LNCAP (cell line): ENCODE data around the gene CLSTN2.

ENCODE experiments used
- TF ChIP-seq, protein P1 (sequence below): fragments of 450-650 bp; IDR thresholded peaks from 2 replicates; pipeline ENCODE4 v1.5.1; 2017; ENCODE audit warnings: mild to moderate bottlenecking

CLSTN2 gene

DNA sequence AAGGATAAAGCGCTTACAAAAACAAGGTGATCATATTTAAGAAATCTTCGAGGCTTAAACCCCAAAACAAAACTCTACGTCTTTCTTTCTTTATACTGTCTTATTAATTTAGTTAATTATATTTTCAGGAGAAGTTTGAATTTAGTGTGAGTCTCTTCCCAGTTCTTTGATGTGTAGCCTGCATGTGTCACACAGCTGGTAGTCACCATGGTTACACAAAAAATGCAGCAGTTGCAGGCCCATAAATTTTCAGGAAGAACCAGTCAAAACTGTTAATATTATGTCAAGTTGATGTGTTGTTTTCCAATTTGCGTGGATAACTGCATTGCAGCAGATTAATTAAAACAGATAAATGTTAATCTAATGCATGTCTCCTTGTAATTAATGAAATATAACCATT, 10.4 kb downstream of the CLSTN2 start:
- TF ChIP-seq, protein P1, sequence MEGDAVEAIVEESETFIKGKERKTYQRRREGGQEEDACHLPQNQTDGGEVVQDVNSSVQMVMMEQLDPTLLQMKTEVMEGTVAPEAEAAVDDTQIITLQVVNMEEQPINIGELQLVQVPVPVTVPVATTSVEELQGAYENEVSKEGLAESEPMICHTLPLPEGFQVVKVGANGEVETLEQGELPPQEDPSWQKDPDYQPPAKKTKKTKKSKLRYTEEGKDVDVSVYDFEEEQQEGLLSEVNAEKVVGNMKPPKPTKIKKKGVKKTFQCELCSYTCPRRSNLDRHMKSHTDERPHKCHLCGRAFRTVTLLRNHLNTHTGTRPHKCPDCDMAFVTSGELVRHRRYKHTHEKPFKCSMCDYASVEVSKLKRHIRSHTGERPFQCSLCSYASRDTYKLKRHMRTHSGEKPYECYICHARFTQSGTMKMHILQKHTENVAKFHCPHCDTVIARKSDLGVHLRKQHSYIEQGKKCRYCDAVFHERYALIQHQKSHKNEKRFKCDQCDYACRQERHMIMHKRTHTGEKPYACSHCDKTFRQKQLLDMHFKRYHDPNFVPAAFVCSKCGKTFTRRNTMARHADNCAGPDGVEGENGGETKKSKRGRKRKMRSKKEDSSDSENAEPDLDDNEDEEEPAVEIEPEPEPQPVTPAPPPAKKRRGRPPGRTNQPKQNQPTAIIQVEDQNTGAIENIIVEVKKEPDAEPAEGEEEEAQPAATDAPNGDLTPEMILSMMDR: no peak

DNA sequence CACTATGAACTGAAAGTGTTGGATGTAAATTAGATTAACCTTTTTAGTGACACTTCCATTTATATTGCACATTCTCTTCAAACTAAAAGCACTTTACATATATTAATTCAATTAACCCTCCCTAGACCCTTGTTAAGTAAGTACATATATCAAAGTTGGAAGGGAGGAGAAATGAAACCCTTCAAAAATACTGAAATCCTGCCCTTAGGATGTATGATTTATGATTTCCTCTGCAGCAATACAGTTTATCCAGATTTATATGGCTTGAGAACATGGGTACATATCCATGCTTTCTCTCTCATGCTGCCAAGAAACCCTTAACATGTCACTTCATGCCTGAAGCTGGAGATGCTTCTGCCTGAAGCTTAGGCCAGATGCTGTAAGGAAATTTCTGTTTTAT, 11.0 kb downstream of the CLSTN2 start:
- TF ChIP-seq, protein P1: no peak

DNA sequence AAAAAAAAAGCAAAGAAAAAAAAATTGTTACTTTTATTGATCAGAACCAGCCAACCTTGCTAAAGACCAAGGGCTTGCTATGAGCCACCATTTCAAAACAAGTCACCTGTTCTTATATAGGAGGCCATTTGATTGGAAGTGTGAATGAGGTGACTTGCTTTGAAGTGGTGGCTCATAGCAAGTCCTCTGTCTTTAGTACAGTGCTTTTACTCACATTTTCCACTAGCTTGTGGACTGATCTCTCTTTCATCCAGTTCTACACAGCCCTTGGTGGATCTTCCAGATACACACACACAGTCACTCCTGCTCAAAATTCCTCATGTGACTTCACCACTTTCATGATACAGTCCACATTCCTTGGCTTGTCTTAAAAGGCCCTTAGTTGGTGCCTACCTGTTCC, 13.5 kb downstream of the CLSTN2 start:
- TF ChIP-seq, protein P1: no peak

DNA sequence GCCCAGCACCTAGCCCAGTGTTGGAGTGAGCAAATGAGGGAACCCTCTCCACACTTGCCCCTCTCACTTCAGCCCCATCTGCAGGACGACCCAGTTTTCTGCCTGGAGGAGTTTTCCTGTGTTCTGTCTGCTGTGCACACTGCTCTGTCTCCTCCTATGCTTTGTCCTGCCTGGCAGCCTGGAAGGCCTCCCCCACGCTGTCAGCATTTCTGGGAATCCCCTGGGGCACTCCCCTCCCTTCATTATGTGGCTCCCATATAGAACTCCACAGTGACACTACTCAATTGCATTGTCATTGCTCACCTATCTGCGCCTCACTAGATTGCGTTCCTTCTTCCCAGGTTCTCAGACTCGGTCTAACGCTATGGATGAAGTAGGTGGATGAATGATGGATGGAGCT, 13.9 kb downstream of the CLSTN2 start:
- TF ChIP-seq, protein P1: no peak

DNA sequence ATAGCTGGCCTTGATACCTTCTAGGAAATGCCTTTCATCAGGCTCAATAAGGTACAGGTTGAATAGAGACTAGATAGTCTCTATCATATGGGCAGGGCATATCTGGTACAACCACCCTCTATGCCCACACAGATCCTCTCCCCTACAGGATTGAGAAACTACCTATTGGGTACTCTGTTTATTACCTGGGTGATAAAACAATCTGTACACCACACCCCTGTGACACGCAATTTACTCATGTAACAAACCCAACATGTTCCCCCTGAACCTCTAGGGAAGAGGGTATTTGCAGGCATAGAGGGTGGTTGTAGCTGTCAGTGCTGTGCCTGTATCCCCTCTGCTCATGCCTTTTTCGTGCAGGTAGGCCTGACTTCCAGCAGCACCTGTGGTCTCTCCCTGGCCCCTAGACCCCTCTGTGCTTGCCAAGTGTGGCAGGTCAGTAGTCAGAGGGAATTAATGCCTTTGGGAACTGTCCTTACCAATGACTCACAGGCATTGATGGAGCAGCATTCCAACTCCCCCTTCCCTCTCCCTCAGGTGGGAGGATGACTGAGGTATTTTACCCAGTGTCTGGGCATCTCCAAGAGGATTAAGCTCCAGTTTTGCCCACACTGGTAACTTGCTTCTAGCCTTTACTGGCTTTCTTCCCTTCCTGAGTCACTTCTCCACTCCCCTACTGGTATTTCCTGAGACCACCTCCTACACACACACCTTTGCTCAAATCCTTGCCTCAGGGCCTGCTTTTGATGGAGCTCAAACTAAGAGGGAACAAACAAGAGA, 18.3 kb downstream of the CLSTN2 start:
- TF ChIP-seq, protein P1: no peak

DNA sequence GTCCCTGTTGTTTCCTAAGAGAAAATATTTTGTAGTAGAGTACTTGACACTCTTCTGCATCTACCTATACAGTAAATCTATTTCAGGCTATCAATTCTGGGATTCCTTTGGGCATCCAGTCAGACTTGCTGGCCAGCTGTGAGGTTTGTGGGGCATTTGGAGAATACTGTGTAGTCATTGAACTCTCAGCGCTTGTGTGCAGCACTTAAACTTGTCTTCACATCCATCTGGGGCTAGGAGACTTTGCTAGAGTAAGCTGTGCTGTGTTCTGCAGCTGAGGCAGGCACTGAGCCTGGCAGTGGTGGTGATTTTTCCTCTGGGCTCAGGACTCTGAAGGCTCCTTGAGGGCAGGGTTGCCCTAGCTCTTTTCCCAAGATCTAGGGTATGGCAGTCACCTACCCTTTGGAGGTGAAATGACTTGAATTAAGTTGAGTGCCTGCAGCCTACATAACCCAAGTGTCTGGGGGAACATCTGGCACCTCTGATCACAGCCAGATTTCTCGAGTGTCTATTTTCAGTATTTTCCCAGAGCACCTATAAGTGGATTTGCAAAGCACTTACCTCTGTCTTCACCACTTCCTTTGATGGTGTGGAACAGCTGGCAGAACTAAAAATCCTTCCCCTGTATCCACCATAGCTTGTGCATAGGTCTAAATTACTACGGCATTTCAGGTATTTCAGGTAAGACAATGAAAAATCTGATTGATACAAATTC, 19.3 kb downstream of the CLSTN2 start:
- TF ChIP-seq, protein P1: no peak

DNA sequence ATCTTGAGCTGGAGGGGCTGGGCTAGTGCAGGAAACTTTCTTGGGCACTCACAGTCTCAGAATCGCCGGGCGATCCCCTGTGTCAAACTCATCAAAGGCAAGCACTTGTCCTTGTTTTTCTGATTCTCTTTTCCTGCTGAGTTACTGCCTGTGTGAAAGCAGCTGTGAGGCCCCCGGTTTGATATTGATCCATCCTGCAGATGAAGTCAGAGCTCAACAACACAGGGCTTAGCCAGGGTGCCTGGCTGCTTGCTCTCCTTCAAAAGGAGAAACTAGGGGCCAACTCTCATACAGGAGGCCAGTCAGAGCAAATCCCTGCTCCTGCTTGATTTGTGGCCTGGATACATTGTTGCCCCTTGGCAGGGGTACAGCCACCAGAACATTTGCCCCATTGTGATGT, 22.9 kb downstream of the CLSTN2 start:
- TF ChIP-seq, protein P1: no peak
